GM21576 (cell line): ENCODE results near the gene RALGPS1.

Source experiments
- ATAC-seq: cut with Tn5 transposase; IDR thresholded peaks from one replicate; pipeline ENCODE4 v1.9.1; 2021; ENCODE audit warnings: mild to moderate bottlenecking, moderate library complexity; ENCODE audit not compliant: unreplicated experiment

Gene RALGPS1

DNA sequence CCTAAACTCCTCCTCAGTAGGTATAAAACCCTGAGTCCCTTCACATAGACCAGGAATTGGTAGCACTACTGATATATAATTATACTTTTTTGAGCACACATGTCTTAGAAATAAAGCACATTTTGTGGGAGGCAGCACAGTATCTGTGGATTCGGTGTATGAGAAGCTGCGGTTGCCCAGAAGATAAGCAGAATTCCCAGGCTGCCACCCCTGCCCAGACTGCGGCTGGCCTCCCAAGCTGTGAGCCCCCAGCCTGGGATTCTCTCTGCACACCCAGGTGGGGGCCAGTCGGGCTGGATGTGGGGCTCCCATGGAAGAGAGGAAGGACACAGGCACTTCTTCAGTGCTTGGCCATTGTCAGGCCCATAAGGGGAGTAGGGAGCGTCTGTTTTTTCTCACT is 233.4 kb downstream of the RALGPS1 start:
- no peak for ATAC-seq

DNA sequence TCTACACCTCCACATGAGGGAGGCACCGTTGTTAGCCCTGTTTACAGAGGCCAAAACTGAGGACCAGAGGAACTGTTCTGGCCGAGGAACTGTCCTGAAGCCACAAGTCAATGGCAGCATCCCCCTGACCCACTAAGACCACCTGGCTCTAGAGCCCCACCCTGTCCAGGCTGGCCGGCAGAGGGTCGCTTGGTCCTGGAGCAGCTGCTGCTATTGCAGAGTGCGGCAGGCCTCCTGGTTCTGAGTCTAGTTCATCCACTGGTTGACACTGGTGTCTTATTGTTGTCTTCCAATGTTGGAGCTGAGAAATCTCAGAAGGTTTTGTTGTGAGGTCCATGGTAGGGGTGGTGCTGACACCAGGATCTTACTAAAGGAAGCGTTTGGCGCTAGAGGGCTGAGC is 234.4 kb downstream of the RALGPS1 start:
- ATAC-seq: no peak

DNA sequence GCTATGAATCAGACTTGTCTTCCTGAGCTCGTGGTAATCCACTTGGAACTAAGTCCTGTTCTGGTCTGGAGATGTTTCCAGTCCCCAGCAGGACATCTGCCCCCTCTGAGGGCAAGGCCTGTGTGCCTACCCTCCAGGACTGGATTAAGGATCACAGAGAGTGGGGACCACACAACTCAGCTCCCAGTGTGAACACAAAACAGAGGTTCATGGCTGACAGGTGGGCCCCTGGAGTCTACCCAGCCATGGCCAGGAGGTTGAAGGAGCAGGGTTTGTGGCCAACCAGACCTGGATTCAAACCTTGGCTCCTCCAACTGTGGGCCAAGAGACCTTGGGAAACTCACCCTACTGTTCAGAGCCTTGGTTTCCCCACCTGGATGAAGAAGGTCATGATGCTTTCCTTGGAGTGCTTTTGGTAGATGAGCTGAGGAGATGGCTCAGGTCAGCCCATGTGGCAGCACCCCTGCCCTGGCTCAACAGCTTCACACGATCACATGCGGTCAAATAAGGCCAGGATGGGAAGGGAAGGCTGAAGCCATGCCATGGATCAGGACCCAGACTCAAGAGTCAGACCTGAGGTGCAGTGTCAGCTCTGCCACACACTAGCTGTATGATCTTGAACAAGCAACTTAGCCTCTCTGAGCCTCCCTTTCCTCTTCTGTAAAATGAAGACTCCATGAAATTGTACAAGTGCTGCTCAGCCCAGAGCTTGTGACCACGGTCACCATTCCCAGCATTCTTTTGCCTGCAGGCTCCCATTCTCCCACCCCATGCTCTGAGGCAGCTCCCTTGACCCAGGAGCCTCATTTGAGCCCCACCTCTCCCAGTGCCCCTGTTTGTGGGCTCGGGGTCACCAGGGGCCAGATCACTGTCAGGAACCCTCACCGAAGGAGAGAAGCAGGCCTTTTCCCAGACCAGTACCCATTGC is 235.1 kb downstream of the RALGPS1 start:
- no peak for ATAC-seq

DNA sequence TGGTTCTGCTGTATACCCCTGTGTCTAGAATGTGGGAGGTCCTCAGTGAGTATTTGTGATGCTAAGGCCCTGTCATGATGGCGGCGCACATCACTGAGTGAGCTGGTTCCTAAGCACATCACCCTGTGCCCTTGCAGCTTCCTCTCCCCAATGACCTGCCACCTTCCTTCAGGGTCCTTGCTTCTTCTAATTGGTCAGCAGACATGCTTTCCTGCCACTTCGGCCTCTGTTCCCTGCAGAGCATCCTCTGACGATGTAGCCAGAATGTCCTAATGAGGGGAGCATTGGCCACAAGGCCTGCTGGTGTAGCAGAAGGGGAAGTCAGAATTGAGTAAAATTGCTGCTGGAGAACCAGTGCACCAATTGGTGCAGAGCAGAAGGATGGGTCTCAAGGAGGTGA is 238.9 kb downstream of the RALGPS1 start:
- ATAC-seq: no peak

DNA sequence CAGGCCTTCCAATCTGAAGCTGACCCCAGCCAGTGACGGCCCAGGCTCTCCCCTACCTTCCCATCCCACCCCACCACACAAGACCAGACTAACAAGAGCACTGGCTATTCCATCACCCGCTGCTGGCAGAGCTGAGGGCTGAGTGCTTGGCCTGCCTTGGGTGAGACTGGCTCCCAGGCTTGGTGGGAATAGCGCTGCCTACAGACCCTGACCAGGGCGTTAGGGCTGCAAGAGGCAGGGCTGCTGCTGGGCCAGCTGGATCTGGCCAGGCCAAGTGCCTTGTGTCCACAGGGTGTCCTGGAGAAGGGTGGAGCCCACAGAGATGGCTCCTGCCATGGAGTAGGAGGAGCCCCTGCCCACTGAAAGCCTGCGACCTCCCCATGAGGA is 239.4 kb downstream of the RALGPS1 start:
- ATAC-seq: no peak

DNA sequence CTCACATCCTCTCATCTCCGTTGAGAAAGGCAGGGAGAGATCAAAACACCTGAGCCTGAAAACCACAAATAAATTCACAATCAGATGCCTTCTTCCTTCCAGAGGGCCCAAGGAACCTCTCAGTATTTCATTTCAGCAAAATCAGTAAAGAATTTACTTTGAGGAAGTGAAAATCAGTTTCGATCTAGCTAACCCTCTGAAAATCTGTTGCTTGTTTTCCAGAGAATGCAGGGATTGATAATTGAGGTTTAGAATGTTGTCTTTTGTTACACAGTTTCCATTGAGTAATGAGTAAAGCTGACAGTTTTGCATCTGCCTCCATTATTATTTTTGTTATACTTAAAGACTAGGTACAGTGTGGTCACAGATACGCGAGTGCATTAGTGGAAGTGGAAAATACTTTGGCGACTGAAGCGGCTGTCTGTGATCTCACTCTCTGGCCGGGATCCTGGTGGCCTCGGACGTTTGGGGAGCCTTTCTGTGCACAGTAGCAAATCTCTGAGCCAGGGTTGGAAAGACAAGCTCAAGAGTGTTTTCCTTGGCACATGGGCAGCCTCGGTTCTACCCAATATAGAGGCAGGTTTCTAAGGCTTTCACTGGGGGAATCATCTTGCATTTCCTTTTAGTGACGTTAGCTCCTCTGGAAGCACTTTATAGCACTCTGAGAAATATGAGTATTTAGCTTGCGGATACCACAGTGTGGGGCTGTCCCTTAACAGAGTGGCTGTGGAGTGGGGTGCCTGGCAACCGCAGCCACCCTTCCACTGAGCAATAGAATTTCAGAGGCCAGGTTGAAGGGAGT is 240.0 kb downstream of the RALGPS1 start:
- peak; percentile 57 for ATAC-seq

DNA sequence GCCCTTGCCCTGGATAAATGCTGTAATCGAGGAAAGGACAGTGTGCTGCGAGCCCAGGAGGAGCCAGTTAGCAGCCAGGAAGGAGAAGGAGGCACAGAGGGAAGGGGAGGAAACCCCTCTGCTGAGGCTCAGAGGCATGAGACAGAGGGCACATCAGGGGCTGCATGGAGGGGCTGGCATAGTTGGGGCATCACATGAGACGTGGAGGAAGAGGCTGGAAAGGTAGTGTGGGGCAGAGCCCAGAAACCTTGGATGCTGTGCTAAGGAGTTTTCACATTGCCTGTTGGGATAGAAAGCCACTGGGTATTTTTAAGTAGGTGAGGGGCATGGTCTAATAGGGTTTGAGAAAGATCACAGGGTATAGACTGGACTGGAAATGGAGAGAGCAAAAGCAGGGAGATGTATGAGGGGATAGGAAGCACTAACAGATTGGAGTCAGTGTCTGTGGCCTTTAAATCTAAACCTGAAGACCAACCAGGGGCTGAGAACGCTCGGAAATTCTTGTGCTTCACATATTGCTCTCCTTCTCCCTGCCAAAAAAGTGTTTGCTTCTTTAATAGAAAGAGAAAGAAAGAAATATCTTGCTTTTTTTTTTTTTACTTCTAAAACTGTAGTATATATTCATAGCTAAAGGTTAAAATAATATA is 240.9 kb downstream of the RALGPS1 start:
- no peak for ATAC-seq

DNA sequence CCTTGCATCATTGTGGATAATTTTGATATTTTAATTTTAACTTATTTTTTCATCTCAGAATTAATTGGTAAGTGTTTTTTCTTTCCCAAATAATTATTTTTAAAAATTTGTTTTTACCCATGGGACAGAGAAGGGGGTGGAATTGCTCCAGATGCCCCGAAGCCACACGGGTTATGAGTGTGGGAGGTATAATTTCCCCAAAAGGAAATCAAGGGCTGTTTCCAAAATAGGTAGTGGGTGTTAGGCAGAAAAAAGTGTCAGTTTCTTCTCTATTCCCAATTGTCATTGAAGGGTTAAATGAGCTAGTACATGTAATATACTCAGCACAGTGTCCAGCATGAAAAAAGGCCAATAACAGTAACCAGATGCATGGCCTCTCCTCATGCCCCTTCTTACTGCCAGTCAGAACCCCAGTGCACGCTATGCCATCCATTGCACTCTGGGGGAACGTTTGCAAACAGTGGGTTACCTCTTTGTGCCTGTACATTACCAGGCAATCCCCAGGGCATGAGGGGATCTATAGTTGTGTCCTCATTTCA is 244.3 kb downstream of the RALGPS1 start:
- ATAC-seq: no peak

DNA sequence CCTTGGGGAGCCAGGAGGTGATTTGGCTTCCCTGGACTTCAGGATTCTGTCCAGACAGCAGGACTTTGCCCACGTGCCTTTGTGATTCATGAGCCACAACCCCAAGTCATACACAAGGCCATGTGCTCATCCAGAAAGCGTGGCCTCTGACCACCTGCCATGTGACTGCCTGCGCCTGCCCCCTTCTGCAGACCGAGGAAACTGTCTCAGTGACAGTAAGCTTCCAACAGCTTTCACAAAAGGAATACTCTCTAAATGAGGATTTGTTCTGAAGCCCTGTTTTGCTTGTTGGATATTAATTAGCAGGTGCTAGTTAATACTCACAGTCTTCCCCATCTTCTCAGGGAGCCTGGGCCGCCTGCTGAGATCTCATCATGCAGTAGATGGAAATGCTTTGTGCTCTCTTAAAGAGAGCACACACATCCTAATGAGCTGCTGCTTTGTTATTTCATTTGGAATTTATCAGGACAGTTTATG is 244.8 kb downstream of the RALGPS1 start:
- ATAC-seq: no peak

DNA sequence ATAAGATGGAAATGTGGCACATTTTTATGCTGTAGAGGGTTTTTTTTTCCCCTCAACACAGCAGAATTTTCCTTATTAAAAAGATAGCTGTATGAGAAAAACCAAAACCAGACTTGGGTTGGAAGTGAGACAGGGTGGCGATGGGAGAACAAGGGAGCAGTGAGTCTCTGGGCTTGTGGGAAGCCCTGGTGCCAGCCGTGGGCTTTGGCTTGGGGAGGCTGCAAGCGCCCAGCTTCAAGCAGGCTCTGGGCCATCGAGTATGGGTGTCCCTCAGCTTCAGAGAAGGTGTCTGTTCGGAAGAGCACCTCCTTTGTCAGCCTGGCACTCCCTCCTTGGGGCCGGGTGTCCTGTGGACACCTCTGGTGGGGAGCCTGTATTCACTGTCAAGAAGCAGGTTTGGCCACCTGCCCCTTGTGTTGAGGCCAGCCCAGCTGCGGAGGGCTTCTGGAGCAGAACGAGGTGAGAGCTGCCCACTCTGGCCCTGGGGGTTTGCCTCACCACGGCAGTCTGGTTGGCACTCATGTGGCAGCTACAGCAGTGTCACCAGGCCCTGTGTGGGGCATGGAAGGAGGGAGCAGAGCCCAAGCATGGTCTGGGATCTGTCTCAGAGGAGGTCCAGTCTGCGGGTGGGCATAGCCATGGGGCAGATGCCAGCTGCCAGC is 245.5 kb downstream of the RALGPS1 start:
- no peak for ATAC-seq

DNA sequence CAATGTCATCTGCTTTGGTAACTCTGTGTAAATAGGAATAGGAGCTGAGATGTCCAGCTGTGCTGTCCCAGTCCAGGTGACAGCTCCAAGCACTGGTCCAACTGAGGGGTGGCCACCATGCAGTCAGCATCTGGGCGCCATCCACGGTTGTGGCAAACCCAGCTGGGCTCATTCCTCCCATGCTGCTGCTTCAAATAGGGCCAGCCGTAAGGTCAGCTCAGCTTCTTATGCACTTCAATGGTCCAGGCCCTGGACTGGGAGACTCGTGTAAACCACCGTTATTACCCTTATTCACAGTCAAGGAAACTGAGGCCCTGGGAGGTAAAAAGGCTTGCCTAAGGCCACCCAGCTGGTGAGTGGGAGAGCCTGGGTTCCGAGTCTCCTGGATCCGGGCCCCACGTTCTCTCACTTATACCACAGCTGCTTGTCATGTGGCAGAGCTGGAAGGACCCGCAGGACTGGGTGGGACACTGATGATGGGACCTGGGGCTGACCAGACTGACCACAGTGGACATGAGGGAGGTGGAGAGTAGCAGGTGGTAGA is 246.6 kb downstream of the RALGPS1 start:
- no peak for ATAC-seq

DNA sequence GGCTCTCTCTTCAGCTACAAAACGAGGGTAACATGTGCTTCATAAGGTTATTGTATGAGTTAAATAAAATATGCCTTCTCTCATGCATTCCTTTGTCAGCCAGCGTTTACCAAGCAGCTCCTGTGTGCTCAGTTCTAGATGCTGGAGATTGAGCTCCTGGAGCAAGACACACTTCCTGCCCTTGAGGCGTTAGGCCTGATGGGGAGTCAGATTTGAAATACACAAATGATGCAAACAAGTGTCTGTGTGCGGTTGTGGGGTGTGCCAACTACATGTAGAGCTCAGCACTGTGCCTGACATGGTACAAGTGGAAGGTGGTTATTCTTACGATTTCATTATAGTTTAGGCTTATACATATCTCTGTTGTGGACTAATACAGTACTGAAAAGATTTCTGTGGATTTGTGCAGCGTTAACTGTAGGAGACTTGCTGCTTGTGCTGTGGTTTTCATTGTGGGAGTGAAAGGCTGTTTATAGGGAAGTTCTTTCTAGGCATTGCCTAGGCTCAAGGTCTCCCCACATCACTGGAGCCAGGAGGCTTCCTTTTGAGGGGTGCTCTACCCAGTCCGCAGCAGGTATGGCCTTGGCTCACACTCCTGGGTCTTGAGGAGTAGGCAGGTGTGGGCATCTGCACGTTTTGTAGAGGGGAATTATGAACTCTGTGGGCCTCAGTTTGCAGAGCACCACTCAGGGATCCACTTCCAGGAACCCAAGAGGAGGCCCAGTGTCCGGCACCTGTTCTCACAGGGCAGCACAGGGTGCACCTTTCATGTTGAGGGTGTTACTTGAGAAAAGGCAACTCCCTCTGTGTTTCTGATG is 247.7 kb downstream of the RALGPS1 start:
- no peak for ATAC-seq

DNA sequence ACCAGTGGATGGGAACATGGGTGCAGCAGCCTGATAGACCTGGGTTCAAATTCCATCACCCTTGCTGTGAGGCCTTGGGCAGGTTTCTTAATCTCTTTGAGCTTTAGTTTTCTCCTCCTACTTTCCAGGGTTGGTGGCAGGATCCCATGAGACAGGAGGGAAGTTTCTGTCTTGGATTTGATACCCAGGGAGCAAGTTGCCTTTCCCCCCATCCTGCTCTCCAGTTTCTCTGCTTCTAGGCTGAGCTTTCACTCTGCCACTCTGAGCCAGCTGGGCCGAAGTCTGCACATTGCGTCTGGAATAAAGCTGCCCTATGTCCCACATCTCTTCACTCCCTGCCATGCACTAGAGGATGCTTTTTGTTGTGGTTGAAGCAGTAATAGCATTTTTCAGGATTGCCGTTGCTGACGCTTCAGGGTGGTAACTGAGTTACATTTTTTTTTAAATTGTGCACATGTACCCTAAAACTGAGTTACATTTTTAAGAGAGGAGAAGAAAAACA is 248.3 kb downstream of the RALGPS1 start:
- ATAC-seq: no peak

DNA sequence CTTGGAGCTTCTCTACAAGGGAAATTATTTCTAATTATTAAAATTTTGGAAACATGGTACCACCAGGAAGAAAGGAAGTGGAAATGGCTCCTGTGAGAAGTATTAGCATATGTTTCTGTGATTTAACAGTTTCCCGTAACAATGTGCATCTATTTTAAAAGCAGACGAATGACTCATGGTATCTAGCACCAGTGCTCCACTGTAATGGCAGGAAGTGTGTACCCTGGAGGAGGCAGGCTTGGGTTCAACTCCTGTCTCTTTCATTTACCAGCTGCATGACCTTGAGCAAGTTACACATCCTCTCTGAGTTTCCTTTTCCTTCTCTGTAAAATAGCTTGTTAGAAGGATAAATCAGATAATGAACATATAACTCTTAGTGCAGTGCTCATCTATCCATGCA is 248.8 kb downstream of the RALGPS1 start:
- ATAC-seq: no peak

DNA sequence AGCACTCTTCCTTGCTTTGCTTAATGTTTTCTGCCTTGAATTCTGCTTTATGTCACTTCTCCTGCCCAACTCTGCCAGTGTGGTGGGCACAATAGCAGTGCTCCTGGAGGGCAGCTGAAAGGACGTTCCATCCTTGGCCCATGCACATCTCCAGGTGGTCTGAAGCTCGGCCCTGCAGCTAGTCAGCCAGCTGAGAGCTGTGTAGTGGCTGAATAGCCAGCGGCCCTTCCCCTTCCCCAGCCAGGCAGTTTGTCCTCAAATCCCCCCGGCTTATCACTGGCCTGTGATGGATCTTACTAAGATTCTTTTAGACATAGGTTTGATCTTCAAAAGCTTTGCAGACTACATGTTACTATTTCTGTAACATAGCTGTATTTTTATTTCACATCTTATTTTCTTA is 250.5 kb downstream of the RALGPS1 start:
- no peak for ATAC-seq

DNA sequence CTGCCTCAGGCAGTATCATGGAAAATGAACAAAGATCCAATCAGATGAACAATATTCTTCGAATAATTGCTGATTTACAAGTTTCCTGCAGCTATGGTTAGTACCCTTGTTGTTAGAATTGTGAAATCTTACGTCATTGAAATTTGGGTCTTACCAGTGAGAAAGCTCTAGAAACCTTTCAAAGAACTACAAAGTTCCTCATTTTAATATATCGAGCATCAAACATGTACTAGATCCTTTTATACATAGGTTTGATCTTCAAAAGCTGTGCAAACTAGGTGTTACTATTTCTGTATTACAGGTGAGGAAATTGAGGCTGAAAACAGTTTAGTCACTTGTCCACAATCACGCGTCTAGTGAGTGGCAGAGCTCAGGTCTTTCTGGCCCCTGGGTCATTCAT is 251.5 kb downstream of the RALGPS1 start:
- ATAC-seq: peak; percentile 12

DNA sequence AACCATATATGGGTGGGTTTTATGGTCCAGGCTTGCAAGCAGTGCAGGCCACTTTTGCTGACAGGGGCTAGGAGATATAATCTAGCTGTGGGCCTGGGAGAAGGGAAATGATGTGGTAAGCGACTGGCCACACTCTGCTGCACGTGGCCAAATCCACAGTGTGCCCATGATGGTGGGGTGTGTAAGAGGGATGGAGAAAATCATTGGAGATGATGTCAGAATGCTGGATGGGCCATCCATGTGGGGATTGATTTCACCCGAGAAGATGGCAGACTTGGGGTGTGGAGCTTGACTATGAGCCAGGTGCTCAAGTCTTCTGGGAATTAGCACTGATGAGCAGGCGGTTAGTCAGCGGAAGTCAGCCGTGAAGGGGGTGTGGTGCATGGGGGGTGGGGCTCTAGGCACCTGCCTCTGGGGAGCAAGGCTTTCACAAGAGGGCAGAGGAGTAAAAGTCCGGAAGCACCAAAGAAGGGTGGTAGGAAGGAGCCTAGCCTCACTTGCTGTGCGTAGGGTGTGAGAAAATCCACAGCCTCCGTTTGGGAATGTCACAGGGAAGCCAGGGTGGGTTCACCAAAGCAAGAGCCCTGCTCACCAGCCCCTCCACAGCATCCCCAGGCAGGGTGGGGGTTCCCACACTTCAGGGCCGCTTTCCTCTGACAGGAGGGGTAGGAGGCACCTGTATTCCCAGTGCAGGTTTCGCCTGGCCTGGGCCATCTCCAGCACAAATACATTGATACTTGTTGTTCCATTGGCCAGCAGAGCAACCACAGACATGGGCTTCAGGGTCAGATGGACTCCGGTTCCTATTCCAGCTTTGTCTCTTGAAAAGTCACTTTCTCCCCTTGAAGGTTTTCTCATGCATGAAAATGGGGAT is 252.3 kb downstream of the RALGPS1 start:
- peak; percentile 71 for ATAC-seq

DNA sequence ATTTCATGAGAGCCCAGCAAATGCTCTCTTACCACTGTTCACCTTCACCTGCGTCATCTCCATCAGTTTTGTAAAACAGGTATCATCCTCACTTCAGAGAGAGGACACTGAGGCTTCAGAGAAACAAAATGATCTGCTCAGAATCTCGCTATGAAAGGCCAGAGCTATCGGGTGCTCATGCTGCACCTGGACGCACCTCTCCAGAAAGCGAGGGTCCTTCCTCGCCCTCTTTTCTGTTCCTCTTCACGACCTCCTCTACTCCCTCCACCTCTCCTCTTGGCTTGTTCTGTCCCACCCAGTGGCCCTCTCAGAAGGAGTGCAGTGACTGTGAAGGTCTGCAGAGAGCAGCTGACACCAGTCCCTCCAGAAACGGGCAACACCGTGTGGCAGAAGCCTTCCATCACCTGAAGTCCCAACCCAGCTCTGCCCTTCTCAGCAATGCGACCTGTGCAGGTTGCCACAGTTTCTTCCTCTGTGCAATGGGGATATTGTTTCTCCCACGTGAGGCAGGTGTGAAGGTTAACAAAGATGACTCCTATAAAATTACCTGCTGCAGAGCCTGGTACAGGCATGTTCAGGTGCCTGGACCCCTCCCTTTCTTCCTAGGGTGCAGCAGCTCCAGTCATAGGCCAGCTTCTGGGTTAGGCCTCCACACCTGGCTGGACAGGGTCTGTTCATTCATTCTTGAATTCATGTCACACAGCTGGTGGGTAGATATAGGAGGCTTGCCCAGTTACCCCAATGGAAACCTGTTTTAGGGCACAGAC is 253.2 kb downstream of the RALGPS1 start:
- ATAC-seq: no peak
